ENCODE measurements around the gene RAC3.
A peak's percentile ranks its signal among the peaks of the same experiment; 100 is the strongest.

RAC3 gene
- 3.6 to 5.0 reads per million in 2 donors for total RNA-seq

DNA sequence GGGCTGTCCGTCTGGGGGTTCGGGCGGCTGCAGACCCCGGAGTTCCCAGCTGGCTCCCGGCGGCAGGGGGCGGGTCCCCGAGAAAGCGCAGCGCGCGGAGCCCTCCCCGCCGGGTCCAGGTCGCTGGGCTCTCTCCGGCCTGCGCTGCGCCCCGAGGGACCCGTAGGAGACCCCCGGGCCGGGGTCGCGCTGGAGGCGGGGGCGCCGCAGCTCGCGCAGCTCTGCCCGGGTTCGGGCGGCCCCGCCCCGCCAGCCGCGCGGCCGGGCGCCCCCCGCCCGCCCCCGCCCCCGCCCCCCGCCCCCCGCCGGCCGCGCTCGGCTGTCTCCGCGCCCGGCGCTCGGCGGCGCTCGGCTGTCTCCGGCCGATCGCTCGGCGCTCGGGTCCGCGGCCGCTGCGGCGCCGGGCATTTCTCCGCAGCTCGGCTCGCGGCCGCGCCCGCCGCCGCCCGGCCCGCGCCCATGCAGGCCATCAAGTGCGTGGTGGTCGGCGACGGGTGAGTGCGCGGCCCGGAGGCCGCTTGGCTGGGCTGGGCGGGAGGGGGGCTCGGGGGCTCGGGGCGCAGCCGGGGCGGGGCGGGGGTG, at the start of gene RAC3:
RAC3 (plus strand) TSS at position 376 of the 582 bp plus-strand sequence; CDS start at position 460, 84 bp downstream.
- peak in 1 of 5 experiments; percentile 53 for DNase-seq

DNA sequence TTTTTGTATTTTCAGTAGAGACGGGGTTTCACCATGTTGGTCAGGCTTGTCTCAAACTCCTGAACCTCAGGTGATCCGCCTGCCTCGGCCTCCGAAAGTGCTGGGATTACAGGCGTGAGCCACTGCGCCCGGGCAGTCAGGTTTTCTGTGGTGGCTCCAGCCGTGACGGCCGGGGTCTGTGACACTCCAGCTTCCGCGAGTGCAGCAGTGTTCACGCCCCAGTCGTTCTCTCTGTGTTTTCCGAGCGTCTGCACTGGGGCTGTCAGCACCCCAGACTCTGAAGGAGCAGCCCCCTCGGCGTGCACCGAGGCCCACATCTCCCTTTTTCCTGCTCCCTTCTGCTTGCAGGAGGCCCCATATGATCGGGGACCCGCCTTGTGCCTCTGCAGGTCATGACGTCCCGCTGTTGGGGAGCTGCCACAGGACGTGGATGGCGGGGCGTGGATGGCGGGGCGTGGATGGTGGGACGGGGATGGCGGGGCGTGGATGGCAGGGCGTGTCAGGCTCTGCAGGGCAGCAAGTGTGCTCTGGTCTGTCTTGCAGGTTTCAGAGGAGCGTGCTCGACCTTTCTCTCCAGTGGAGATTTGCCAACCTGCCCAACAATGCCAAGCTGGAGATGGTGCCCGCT, 48.4 kb upstream of the RAC3 start:
- DNase-seq, result no peak

DNA sequence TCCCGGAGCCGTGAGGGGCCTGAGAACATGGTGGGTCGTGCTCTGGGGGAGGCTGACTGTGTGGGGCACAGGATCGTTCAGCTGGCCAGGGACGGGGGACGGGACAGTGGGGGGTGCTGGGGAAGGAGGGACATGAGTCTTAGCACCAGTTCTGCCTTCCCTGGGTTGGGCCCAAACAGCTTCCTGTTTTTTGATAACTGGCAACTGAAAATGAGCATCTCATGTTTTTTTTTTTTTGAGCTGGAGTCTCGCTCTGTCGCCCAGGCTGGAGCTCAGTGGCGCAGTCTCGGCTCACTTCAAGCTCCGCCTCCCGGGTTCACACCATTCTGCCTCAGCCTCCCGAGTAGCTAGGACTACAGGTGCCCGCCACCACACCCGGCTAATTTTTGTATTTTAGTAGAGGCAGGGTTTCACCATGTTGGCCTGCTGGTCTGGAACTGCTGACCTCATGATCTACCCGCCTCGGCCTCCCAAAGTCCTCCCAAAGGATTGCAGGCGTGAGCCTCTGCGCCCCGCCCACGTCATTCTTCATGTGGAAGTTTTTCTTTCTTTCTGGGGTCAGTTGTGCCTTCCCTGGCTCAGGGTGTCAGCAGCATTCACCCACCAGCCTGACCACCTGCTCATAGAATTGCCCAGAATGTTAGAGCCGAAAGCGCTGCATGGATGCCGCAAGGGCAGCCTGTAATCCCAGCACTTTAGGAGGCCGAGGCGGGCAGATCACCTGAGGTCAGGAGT, 47.7 kb upstream of the RAC3 start:
- no peak for DNase-seq

DNA sequence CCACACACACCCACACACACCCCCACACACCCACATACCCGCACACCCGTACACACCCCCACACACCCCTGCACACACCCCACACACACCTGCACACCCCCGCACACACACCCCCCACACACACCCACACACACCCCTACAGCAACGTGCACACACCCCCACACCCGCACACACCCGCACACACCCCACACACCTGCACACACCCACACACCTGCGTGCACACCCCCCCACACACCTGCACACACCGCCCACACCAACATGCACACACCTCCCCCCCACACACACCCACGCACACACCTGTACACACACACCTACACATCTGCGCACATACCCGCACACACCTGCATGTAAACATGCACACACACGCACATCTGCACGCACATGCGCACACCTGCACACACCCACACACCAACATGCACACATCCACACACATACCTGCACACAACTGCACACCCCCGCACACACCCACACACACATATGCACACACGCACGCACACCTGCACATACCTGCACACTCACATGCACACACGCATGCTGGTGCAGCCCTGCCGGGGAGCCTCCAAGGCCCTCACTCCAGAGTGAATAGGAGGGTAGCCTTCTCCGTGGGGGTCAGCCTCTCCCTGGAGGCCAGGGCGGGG, 46.6 kb upstream of the RAC3 start:
- no peak for DNase-seq

DNA sequence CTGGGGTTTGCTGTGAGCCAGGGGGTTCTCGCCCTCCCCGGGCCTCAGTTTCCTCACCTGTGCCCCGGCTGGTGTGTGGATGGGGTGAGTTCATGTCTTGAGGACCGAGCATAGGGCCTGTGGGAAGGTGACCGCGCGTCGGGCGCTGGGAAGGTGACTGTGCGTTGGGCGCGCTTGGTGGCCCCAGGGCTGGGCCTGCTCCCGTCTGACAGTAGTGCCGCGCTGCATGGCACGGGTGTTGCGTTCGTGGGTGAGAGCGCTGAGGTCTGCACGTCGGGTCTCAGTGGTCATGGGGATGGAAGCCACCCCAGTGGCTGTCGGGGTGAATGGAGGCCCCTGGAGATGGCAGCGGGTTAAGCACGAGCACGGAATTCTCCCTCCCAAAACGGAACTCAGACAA, 44.9 kb upstream of the RAC3 start:
- no peak for DNase-seq

DNA sequence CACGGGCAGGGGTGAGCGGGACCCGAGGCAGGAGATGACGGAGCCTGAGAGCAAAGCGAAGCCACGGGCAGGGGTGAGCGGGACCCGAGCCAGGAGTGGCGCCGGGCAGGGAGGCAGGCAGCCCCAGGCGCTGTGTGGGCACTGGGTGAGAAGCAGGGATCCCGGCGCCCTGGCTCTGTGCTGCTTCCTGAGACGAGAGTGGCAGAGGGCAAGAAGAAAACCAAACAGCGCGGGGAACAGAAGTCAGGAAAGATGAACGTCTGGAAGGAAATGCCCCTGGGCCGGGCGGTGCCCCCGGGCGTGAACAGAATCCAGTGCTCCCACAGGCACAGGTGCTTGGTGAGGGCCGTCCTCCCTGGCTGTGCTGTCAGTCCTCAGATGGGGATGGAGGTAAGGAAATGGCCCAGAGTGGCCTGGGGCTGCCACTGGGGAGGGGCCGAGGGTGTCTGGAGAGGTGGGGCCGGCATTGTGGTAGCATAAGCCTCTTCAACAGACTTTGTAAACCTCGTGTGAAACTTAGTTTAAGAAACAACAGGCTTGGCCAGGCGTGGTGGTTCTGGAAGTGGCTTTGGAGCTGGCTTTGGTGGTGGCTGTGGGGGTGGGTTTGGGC, 44.2 kb upstream of the RAC3 start:
- no peak for DNase-seq

DNA sequence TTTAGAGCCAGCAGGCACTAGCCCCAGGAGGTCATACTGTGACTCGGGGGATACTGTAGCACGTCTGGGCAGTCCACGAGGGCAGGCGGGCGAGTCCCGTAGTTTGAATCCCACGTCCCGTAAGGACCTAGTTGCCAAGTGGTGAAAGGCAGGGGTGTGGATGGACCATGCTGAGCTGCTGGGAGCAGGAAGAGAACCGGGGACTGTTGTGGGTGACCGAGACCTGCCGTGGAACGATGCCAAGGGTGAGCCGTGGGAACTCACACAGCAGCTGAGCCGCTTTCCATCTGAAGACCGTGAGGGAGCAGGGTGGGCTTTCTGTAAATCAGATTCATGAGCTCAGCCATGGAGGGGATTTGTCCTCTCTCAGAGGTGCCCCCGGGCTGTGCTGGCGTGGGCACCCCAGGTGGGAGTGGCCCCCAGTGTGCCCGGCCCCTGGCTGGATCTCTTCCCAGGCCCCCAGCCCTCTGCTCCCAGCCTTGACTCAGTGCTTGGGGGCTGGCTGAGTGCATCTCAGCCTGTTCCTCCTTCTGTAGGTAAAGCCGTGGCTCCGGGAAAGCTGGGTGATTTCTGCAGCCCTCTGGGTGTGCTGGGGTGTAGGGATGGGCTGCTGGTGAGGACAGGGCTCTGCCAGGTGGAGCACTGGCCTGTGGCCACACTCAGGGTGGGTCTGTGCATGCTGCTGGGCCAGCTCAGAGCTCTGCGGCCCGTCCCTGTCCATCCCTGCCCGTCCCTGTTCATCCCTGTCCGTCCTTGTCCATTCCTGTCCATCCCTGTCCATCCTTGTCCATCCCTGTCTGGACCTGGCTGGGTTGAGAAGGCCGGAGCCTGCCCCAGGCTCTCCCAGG, 40.4 kb upstream of the RAC3 start:
- no peak for DNase-seq

DNA sequence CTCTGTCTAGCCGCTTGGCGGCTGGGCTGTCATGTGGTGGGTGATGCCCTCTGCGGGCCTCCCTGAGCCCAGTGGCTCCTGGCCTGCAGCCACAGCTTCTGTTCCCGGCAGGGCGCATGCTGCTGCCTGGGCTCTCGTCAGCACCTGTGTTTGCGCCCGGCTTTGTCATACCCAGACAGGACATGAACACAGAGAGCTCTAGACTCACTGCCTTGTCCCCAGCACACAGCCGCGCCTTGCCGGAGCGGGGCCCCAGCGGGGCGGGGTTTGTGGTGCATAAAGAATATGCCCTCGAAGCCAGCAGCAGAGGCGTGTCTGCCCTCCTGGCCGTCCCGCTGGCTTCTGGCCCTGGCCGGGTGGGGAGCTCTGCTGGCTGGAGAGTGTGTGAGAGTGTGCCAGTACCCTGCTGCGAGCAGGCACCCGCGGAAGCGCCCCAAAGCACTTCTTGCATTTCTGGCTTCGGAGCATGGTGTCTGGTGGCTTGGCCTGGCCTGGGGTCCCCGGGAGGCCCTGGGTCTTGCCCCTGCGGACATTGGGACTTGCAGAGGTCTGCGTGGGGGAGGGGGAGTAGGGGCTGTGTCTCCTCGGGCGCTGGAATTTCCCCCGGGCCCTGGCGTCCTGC, 39.7 kb upstream of the RAC3 start:
- no peak for DNase-seq

DNA sequence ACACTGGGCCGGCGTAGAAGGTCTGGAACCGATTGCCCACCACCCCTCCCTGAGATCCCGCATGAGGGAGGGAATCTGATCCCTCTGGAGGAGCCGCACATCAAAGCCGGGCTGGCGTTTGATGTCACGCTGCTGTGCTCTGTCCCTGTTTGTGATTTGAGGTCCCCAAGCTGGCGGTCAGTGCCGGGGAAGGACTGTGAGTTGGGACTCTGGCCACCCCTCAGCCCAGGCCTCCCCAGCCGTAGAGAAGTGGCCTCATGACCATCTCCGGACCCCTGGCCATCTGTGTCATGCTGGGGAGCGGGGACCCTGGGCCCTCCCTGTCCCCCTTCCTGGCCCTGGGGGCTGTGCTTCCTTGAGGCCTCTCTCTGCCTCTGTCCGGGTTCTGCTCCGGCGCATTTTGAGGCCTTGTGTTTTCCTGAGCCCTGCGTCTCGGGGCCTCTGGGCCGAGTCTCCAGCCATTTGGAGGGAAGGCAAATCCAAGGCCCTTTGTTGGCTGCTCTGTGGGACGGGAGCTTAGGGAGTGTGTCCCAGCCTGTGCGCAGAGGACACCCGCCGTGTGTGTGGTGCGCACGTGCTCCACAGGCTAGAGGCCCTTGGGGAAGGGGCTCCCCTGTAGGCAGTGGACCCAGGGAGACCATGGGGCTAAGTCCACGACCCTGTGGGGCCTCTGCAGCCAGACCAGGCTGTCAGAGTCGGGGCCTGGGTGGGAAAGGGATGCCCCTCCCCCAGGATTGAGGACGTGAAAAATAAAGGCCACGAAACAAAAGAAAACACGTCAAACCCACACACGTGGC, 39.0 kb upstream of the RAC3 start:
- no peak for DNase-seq

DNA sequence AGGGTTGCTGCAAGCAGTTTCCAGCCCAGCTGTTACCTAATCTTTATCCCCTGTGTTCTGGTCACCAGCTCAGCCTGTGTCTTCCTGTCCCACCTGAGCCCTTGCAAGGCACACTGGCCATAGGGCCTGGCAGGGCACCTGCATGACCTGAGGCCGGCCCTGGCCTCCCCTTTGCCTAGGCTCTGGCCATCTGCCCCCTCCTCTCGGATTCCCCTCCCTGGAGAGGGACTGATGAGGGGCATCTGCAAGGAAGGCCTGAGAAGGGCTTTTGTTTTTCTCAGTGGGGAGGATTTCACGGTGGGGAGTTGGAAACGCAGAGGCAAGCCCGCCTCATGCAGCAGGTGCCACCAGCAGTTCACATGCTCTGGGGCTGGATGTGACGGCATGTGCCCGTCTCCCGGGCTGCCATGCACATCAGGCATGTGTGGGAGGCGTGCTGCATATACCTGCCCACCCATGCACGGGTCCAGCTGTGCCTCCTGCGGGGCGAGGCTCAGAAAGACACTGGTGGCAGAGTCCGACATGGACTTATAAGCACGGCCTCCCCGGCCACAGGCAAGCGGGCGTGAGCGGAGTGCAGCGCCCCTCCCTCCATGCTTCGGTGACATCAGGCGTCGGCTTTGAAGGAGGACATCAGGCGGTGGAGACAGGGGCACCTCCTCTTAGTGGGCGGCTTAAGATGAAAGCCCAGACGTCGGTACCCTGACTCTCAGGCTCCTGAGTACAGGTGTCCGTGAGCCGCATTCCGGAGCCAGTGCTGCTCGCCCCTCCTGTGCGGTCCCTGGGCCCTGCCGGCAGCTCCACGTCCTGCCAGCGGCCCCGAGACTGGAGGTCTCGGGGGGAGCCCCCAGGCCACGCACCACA, 37.5 kb upstream of the RAC3 start:
- DNase-seq, result no peak

DNA sequence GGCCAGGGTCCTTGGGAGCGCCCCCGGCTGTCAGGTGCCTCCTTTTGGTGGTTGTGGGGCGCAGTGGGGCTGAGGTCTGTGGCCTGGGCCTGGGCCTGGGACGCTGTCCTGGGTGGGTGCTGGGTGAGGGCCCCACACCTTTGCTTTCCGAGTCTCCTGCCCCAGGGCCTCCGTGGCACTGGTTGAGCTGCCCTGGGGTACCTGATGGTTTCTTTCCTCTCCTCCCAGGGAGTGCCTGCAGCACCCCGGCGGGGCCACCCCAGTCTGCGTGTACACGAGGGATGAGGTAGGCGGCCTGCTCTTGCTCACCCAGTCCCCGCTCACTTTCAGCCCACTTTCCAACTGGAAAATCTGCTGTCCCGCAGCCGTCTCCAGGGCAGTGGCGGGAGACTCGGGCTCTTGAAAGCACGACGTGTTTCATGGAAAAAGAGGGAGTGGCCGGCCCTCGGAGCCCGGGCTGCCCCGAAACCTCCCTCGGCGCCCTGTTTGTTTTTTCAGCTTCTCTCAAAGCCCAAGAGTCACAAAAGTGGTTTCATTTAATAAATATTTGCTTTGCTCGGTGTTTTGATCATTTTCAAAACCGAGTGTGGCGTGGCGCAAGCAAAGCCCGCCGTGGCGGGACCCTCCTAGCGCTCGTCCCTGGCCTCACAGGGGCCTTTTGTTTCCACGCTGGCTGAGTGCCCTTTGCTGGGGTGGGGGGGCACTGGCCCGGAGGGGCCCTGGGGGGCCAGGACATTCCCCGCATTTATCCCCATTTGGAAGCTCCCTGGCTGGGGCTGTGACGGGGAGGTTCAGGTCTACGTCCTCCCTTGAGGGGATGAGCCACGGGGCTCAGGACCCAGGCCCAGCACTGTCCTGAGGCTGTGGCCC, 36.6 kb upstream of the RAC3 start:
- no peak for DNase-seq

DNA sequence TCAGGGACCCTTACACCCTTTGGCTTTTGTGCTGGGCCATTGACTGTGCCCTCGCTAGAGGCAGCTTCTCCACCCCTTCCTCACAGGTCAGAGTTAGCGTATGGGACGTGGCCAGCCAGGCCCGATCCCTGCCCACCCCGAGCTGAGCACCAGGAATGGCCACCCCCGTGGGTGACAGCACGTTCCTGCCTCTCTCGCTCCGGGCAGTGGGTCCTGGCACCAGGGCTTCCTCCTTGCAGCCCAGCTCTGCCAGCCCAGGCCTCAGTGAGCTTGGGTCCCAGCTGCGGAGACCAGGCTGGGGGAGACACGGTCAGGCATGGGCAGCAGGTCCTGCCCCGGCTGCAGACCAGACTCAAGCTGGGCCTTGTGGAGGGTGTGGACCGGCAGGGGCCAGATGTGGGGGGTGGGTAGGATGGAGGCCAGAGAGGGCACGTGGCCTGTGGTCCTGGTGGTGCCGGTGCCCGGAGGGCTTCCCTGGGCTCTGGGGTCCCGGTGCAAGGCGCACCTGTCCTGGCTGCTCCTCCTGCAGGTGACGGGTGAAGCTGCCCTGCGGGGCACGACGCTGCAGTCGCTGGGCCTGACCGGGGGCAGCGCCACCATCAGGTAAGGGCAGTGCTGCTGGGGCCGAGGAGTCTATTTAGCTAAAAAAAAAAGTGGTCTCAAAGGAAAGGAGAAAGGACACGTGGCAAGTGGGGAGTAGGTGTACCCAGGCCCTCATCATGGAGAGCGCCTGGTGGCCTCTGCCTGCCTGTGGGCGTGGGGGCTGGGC, 35.8 kb upstream of the RAC3 start:
- DNase-seq, result no peak

DNA sequence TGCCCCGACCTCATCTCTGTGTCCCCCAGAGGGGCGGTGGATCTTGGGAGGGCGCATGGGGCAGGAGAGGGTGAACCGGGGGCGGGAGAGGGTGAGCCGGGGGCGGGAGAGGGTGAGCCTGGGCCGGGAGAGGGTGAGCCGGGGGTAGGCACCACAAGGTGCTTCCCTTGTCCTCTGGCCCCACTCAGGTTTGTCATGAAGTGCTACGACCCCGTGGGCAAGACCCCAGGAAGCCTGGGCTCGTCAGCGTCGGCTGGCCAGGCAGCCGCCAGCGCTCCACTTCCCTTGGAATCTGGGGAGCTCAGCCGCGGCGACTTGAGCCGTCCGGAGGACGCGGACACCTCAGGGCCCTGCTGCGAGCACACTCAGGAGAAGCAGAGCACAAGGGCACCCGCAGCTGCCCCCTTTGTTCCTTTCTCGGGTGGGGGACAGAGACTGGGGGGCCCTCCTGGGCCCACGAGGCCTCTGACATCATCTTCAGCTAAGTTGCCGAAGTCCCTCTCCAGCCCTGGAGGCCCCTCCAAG, 35.2 kb upstream of the RAC3 start:
- DNase-seq, result no peak

DNA sequence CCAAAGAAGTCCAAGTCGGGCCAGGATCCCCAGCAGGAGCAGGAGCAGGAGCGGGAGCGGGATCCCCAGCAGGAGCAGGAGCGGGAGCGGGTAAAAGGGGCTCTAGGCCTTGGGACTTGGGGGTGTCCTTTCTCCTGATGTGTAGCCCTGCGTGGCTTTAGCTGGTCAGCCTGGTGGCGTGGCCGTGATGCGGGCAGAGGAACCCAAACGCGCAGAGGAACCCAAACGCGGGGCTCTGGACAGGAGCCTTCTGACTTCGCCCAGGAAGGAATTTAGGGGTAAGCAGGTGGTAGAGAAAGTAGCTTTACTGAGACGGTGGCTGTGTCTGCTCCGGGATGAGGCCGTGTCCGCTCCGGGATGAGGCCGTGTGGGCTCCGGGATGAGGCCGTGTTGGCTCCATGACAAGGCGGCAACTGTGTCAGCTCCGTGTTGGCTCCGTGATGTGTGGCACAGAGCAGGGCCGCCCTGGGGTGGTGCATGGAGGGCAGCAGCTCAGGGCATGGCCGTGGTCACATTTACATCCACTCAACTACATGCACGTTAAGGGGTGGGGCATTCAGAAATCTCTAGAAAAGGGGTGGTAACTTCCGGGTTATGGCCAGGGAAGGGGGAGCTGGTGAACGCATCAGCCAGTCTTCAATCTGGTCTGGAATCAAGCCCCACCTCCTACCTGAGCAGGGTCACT, 34.6 kb upstream of the RAC3 start:
- DNase-seq, result no peak

DNA sequence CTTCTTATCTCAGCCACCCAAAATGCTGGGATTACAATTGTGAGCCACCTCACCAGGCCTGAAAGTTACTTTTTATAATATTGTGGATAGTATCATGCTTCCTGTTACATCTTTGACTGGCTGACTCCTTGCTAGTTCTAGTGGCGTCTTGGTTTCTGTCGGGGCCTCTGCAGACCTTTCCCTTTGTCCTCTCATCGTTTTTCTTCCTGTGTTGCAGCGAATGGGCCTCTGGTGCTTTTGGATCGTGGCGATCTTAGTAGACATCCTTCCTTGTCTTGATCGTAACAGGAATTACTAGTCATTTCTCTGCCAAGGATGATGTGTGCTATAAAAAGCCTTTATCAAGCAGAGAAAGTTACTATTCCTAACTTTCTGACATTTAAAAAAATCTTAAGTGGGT, 33.3 kb upstream of the RAC3 start:
- DNase-seq, result no peak

DNA sequence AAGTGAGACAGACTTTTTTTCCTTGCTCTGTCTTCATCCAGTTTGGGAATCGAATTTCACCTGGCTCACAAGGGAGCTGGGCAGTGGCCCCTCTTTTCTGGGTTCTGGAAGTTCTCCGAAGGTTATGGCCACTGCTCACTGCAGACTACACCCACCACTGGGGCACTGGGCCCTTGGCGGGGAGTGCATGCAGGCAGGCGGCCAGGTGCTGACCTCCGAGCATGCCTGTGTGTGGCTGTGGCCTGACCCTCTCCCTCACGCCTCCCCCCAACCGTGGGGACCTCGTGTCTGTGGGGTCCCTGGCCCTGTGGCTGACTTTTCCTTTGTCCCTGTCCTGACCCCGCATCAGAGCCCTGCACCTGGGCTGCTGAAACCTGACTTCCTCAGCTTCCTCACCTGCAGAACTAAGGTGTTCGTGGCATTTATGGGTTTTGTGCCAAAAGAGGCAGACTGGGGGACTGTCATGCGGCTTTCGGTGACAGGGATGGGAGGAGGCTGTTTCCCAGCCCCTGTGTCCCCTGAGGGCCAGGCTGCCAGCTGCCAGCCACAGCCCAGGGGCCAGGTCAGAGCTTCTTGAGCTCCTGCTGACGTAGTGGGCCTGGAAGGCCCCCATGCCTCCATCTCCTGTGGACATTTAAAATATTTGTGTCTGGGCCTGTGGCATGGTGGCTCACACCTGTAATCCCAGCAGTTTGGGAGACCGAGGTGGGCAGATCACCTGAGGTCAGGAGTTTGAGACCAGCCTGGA, 32.6 kb upstream of the RAC3 start:
- no peak for DNase-seq
